Activated CD4-positive, alpha-beta T cell treated with anti-CD3 and anti-CD28 coated beads, Interleukin-2, amount 50 U/mL, for 4 hours (primary cell): ENCODE data around the gene FUT8.

Experiments used
- DNase-seq, 2 experiments: peaks; one replicate each; pipeline ENCODE4 v3.0.0-alpha.2; 2020

Gene FUT8

DNA sequence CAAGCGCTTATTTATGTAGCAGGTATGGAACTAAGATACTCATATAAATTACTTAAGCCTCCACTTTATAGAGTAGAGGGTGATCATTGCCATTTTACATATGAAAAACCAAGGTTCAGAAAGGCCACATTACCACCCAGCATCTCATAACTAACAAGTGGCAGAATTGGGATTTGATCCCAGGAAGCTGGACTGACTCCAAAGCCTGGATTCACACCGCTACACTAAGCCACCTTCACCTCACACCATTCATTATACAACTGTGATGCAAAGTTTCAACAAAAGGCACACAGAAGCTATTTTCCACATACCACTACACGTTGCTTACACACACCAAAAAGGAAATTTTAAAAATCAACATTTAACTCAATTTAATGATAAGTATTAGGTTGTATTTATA is 370.6 kb downstream of the FUT8 start:
- no peak for DNase-seq

DNA sequence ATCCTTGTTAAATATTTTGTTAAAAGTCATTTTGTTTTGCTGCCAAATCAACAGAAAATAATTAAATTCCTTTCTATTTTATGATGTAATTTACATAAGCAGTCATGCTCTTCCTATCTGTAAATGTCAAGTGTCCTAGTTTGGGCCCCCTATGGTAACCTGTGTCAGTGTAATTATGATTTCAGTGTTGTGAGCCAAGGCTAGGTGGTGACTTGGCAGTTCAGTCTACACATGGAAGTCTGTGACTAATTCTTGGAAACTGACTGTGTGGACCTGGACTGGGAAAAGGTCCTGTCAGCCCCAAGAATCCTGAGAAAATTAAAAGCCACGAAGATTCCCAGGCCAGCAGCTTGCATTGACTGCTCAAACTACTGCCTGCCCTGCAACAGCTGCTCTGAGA is 371.0 kb downstream of the FUT8 start:
- no peak for DNase-seq

DNA sequence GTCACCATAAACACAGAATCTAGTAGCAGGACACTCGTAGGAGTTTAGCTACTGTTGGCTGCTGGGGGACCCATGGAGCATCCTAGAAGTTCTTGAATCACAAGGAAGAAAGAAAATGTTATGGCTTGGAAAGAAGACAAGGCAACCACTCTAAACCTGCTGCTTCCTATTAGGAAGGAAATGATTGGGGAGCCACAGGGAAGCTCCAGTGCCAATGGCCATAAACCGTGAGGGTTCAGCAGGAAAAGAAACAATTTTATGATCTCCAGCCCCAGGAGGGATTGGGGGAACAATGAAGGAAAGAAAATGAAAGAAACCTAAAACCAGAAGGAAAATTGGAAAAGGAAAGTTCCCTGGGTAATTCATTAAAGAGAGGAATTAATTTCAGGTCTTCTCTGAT is 372.0 kb downstream of the FUT8 start:
- DNase-seq, result no peak

DNA sequence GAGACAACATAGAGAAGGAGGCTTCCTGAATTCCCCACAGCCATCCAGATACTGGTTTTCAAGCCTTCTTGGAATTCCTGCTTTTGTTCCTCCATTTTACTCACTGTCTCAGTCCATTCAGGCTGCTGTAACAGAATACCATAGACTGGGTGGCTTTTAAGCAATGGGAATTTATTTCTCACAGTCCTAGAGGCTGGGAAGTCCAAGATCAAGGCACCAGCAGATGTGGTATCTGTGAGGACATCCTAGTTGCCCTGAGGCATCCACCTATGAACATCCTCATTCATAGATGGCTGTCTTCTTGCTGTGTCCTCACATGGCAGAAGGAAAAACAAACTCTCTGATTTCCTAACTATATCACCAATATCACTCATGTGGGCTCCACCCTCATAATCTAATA is 374.9 kb downstream of the FUT8 start:
- no peak for DNase-seq

DNA sequence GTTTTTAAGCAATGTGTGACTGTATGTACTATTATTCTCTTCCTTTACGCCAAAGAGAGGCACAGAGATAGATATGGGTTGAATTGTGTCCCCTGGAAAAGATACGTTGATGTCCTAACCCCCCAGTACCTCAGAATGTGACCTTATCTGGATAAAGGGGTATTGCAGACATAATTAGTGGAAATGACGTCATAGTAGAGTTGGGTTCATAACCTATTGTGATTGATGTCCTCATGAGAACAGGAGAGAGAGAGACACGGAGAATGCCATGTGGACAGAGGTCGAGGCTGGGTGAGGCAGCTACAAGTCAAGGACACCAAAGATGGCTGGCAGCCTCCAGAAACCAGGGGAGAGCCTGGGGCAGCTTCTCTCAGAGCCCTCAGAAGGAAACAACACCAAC is 376.3 kb downstream of the FUT8 start:
- no peak for DNase-seq

DNA sequence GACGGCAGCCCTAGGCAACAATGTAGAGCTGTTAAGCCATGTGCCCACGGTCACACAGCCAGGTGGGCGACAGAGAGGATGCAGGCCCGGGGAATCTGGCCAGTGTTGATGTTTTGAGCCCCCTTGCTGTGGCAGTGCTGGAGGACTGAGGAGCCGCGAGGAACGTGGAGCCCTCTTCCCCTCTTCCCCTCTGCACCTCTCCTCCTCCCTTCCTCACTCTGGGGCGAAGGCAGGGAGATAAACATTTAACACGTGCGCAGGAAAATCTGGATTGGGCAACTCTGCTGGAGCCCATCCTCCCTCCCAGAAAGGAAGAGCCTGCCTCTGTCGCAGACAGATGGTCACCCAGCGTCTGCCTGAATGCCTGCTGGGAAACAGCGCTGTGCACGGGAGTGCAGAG is 376.8 kb downstream of the FUT8 start:
- no peak for DNase-seq

DNA sequence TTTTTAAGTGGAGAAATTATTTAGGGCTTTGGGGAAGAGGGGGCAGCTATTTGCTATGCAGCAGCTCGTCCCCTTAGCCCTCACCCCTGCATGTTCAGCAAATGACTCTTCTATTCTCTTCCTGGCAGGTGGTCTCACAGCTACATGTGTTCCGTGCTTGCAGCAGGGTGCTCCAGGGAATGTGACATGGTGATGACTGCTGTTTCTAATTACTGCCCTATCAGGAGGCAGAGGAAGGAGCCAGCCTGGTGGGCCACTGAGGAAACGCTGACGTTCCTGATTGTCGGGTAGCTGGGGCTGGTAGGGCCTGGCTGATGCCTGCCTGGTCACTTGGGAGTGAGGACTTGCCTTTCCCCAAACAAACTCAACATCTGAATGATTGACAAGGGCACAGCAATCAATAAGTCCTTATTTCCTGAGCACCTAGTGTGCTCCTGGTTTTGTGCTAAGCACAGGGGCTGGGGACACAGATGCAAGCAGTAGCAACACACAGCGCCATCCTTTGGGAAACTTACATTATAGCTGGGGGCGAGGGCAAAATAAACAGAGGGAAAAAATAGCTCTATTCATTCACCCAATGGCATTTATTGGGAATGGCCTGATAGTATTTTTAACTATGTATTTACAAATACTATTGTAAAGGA is 377.8 kb downstream of the FUT8 start:
- no peak for DNase-seq

DNA sequence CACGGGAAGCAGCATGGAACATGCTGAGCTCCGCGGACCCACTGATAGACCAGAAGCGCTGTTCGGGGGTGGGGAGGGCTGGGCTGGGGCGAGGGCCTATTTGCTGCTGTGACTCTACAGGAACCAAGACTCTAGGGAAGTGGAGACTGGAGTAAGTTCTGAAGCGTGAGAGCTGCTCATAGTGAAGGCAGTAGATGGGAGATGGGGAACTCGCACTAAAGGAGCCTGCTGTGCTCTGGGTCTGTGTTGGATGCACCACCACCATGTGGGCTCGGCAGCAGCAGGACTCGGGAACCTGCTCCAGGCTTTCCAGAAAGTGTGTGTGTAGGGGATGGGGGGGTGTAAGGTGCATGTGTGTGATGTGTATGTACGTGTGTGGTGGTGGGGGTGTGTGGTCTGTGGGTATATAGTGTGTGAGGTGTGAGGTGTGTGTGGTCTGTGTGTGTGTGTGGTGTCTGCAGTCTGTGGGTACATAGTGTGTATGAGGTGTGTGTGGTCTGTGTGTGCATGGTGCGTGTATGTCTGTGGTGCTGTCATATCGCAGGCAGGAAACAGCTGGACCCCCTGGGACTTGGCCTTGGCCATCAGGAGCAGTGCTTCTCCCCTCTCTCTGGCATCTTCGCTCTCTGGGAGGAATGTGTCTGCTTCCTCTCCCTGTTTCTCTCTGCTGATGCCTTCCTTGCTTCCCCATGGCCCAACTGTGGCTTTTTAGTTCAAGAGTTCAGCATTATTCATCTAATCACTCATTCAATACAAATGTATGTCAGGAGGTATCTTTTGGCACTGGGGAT is 378.9 kb downstream of the FUT8 start:
- no peak for DNase-seq

DNA sequence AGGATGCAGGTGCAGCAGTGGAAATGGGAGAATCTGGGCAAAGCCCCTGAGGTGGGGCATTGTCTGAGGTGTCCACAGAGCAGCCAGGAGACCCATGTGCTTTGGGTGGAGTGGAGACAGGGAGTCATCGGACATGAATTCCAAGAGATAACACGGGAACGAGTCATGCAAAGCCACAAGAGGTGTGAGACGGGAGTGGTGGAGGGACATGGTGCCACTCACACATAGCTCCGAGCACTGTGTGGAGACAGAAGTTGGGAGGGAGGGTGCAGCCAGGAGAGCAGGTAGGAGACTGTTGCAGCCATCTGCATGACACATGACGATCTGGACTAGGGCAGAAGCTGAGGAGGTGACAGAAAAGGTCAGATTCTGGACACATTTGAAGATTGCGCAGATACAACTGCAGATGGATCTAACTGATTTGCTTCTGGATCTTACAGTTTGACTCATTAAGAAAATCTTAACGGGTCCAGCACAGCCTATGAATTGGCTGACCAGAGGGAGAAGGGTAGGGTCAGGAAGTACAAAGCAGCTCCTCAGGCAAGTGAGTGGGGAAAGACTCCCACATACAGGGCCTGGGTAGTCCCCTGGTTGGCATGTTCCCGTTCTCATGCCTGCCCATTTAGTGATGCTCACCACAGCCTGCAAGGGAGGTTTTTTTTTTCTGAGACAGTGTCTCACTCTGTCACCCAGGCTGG is 379.8 kb downstream of the FUT8 start:
- DNase-seq, result no peak
